ENCODE measurements around the gene ANXA3.
"Not testable (repeated sequence)": the region's sequence is repeated elsewhere in the genome, so short reads cannot be mapped to it uniquely, and the experiment has no call there.

ANXA3 gene

DNA sequence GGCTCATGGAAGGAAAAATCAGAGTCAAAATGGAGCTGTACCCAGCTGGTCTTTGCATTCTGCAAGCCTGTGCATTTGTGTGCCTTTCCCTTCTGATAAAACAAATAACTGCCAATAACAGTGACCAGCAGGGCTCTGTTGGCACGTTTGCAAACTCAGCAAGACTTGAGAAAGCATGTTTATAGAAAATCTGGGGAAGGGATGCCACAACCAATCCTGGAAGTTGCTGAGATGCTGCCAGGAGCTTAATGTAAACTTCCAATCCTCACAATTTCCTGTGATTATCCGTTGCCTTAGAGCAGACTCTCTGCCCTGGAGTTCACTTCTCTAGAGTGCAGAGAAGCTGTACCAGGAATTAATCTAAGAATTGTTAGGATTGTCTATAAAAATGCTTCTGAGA lies 6.9 kb upstream of the ANXA3 start:
- DNase-seq = no peak

DNA sequence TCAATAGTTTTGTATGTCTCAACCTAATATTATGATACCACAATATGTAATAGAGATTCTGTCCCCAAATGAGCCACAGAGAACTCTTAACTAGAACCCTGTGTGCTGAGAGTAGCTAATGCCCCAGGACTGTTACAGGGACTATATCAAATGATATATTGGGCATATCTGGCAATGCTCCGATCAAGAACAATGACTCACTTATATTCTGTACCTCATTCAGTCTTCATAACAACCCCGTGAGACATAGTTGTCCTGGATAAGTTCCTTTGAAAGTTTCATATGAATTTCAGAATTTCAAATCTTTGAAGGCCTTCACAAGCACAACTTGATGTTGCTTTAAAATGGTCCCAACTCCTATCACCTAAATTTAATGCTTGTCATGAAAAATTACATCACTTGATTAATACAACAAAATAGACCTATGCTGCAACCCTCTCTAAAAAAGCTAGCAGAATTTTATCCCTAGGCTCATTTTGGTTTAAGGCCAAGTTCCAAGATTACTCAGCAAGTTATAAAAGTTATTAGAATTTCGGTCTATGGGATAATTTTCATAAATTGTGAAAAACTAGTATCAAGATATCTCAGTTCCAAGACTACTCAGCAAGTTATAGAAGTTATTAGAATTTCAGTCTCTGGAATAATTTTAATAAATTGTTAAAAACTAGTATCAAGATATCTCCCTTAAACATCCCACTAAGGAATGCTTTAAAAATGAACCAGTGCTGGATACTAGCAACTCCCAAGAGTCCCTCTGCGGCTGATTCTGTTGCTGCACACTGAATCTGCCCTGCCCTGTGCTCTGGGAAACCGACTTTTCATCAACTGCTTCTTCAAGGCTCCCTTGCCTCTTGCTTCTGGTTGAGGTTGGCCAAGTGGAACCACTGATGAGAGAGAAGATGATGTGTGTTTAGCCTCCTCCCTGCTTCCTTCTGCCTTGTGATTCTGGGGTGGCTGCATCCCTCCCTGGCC lies 6.0 kb upstream of the ANXA3 start:
- DNase-seq = no peak

DNA sequence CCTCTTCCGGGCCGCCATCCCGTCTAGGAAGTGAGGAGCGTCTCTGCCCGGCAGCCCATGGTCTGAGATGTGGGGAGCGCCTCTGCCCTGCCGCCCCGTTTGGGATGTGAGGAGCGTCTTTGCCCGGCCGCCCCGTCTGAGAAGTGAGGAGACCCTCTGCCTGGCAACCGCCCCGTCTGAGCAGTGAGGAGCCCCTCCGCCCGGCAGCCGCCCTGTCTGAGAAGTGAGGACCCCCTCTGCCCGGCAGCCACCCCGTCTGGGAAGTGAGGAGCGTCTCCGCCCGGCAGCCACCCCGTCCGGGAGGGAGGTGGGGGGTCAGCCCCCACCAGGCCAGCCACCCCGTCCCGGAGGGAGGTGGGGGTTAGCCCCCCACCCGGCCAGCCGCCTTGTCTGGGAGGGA lies 3.7 kb upstream of the ANXA3 start:
- DNase-seq = not testable (repeated sequence)

DNA sequence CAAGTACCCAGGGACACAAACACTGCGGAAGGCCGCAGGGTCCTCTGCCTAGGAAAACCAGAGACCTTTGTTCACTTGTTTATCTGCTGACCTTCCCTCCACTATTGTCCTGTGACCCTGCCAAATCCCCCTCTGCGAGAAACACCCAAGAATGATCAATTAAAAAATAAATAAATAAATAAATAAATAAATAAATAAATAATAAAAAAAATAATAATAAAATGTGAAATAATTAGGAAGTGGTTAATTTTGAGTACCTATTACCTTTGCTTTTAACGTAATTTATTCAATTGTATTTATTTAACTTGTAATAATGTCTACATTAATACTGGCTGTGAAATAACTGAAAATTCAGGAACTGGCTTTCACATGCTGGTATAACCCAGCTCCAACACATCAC lies 2.7 kb upstream of the ANXA3 start:
- DNase-seq = not testable (repeated sequence)

DNA sequence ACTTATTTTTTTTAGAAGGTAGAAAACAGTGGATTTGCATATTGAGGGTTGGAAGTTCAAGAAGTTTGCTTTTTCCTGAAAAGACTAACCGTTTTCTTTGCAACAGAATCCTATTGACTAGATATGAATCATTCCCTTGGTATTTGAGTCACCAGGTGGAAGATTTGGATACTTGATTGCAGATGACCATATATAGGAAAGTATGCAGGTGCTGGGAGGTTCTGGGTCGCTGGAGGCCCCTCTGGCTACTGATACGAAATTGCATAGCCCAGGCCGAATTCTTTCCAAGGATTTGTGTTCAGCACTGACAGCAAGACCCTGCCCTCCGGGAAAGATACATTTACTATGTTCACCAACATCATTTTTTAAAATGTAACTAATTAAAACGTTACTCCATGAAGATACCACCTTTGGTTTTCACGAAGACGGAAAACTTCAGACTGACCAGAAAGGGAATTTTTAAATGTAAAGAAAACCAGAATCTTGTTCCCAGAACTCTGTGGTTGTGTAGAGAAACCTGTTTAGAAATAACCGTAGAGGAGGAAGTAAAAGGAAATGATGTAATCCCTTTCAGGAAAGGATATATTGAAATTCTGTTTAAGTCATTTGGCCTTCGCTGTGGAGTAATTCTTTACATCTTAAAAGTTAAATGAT lies 946 bp downstream of the ANXA3 start:
- DNase-seq = peak; percentile 67

DNA sequence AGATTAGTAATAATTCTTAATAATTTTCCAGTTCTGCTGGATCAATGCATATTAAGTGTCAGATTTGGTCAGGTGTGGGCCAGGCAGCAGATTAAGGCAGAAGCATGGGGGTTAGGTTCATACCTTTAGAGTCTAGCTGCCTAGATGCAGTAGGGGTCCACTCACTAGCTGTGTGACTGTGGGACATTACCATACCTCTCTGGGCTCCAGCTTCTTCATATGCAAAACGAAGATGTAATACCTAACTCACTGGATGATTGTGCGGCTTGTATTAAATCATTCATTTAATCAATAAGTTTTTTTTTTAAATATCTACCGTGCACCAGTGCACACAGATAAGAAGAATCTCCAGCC lies 1.4 kb downstream of the ANXA3 start:
- DNase-seq = no peak

DNA sequence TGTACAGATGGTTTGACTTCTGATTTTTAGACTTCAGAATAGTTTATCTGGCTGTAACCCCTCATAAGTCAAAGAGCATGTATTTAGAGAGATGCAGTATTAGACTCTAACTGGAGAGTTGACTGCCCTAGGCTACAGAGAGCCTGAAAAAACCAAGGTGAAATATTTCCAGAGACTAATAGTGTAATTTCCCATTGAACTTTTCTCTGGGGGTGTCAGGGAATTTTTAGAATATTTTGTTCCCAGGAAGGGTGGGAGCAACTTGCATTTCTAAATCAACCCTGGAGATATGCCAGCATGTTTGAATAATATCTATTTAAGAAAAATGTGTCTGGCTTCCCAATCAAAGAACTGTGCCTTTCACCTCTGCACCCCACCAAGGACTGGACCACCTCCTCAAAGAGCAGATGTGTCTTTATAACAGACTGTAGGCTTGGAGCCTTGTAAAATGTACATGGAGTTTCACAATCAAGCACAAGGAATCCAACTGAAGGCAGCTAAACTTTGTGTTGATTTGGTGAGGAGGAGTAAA lies 2.0 kb downstream of the ANXA3 start:
- DNase-seq = no peak

DNA sequence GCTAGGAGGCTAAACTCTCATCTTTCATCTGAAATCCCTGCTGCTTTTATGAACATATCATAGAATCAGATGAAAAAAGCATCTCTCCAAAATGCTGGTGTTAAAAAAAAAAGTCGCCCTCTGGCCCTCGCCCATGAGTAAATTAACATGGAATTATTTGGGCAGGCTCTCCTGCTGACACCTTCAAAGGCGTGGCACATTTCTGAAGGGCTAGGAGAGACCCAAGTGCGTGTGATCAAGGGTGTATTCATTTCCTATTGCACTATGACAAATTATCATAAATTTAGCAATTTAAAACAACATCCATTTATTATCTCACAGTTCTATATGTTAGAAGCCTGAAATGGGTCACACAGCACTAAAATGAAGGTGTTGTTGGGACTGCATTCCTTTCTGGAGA lies 5.1 kb downstream of the ANXA3 start:
- DNase-seq = no peak

DNA sequence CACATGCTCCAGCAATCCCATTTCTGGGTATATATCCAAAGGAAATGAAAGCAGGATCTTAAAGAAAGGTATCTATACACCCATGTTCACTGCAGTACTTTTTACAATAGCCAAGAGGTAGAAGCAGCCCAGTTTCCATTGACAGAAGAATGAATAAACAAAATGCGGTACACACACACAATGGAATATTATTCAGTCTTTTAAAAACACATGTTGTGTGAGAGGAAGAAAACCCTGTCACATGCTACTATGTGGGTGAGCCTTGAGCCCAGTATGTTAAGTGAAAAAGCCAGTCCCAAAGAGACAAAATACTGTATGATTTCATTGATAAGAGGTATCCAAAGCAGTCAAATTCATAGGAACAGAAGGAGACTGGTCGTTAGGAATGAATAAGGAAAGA lies 6.3 kb downstream of the ANXA3 start:
- DNase-seq = no peak

DNA sequence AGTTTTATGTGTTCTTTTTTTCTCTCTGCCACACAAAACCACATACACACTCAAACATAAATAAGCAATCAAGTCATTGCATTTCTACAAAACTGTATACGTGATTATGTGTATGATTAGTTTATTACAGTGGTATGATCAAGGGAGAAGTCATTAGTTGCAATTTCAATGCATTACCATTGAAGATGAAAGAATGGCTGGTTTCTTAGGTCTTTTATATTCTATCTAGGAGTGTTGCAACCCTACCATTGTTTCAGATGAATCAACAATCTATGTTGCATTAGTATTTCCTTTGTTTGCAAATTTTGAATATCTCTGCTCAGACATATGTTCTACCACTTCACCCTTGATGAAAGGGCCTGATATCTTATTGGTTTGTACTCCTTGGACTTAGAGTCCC lies 6.8 kb downstream of the ANXA3 start:
- DNase-seq = no peak

DNA sequence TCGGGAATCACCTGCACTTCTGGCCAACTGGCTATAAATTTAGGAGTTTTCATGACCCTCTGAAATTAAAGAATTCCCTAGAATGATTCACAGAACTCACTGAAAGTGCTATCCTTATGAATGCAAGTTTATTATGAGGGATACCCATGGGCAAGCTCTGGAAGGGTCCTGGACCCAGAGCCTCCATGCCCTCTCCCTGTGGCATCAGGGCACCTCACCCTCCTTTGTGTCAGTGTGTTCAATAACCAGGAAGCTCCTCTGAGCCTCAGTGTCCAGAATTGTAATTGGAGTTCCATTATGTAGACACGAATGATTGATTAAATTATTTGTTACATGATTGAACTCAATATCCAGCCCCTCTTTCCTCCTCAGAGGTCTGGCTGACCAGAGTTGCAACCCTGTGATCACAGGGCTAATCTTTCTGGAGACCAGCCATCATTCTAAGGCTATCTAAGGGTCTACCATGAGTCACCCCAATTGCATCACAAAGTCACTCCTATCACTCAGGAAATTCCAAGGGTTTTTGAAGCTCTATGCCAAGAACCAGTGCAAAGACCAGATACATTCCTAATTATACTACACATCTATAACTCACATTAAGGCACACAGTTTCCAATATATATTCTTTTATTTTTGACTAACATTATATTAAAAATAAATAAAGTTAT lies 8.9 kb downstream of the ANXA3 start:
- no peak for DNase-seq

DNA sequence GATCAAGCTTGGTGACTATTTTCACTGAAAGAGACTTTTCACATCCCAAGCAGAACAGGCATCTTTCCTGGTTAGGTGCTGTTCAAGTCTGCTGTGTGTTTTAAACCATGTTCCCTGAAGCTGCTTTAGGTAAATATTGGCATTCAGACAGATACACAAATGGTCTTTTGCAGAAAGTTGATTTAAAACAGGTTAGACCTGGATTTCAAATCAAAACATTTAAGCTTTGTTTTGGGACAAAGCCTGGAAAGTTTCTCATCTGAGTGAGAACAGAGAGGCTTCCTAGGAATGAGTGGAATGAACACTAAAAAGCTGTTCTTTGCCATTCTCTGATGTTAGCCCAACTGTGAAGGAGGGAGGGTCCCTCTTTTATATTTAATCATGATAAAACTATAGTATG lies 10.1 kb downstream of the ANXA3 start:
- DNase-seq = no peak

DNA sequence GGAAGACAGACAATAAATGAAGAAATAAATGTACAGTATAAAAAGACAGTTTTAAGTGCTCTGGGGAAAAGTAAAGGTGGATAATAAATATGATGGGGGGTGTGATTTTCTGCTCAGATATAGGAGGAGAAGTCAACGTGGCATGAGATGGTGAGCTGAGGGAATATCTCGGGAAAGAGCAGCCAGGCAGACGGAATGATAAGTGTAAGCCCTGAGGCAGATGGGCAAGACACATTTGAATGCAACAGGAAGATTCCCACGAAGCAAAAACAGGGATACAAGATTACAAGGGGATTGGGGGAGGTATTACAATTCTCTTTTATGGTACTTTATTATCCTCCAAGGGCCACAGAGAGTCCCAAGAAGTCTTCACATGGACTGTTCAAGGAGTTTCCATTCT lies 11.1 kb downstream of the ANXA3 start:
- DNase-seq = no peak

DNA sequence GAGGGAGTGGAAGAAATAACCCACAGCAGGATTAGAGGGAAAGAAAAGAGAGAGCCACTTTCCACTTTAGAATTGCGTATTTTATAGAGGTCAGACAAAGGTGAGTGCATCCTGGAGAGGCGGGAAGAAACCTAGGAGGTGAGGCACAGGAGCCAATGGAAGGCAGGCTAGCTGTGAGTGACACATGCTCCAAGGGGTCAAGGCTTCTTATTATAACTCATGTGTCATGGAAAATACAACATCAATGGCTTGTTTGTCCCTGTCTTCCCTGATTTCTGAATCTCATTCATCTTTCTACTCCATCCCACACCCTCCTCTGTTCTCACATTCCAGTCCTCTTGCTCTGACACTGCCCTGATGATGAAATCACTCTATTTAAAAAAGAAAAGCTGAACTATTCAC lies 14.4 kb downstream of the ANXA3 start:
- no peak for DNase-seq

DNA sequence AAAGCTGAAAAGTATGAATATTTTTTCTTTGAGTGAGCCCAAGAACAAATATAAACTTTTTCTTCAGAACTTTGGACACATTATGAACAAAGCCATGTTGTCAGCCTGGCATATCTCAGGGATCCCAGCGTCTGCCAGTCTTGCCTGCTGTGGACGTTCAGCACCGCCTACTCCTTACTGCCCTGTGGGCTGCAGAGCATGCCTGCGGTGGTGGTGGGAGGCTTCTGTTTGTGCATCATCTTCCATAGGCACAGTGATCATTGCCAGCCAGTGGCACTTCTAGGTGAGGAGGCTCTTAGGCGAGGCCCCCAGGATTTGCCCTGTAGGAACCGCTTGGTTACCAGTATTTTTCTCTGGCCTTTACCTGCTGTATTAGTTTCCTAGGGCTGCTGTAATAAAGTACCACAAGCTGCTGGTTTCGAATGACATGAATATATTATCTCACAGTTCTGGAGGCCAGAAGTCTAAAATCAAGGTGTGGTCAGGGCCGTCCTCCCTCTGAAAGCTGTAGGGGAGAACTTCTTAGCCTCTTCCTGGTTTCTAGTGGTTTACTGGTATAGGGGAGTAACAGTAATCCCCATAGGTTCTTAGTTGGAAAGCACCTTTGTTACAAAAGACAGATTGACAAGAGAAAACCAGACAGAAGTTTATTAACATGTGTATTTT lies 15.4 kb downstream of the ANXA3 start:
- no peak for DNase-seq

DNA sequence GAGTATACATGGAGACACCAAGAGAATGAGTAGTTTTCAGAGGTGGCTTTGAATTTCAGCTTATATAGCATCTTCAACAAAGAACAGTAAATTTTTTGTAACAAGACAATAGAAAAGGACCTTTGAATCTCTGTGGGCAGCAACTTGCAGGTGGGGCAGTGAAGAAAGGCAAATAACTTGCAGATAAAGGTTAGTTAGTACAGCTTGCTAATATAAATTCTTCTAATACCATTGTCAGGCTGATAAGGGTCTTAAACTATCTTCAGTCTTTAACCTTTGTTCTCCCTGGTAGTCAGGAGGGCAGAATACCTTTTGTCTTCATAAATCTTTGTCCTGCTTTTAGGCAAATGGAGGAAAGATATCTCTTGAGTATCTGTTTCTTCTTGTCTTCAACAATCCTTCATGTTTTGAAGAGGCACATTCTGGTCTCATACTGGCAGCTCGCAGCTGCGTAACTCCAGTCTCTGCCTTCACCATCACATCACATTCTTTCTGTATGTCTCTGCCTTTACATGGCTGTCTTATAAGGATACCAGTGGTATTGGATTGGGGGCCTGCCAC lies 16.0 kb downstream of the ANXA3 start:
- DNase-seq = no peak

DNA sequence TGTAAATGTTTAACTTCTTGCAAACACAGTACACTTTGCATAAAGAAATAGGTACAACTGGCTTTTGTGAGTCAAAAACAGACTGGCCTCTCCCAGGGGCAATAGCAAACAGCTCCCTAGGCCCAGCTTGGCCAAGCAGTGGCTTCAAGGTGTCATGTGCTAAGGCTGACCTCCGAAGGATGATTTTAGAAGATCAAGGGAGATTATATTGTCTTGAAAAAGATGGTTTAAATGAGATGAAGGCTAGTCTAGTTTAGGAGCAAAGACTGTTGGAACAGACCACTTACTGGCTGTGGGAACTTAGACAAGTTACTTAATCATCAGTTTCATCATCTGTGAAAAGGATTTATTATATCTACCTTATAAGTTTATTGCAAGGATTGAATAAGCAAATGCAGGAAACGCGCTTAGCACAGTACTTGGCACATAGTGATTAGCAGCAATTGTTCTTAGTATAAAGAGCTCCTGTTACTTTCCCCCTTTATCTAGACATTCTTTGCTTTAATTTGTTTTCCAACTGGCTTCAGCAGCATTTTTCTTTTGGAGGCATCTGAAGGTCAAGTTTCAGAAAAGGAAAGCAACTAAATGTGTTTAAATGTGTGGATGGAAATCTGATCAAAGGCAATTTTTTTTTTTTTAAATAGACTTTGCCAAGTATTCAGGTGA lies 17.2 kb downstream of the ANXA3 start:
- no peak for DNase-seq

DNA sequence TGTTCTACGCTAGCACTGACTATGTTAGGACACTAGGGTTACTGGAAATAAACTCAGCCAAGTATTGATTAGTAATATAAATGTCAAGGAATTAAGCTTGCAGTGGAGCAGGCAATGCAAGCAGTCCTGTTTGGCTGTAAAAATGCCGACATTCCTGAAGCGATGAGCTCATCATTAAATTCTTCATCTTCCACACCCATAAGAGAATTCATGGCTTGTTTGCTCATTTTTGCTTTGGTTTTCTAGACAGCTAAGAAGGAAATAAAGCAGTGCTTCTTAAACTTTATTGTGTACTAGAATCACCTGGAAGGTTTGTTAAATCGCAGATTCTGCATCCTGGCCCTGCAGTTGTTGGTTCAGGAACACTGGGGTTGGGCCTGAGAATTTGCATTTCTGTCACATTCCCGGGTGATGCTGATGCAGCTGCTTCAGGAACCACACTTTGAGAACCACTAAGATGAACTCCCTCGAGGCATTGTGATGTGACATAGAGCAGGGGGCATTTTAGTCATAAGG lies 17.8 kb downstream of the ANXA3 start:
- no peak for DNase-seq

DNA sequence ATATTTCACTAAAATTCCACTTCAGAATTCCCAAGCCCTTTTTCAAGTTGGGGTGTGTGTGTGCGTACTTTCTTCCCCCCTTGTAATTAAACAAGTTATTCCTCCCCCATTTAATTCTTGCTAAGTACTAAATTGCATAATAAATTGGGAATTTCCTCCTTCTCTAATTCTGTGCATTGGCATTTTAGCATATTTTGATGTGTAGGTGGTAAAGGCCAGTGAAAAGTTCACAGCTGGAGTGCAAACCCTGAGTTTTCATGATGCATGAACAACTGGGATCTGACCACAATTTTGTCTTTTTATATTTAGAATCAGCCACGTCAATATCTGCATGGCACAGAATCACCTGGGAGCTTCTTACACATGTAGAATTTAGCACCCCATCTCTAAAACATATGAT lies 18.5 kb downstream of the ANXA3 start:
- no peak for DNase-seq

DNA sequence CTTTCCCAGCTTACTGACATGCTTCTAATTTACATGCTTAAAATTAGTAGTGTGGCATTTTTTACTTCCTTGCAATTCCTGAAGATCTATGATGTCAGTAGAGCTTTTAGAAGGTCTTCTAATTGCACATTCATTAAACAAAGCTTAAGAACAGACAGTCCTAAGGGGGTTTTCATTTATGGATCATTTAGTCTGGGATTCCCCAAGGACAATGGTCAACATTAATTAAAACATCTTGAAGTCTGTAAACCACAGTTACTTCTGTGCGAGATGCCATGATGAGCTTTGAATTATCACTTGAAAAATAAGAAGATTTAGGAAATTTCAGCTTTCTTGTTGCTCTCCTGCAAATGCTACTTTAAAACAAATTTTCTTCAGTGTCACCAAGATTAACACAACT lies 20.2 kb downstream of the ANXA3 start:
- DNase-seq = no peak

DNA sequence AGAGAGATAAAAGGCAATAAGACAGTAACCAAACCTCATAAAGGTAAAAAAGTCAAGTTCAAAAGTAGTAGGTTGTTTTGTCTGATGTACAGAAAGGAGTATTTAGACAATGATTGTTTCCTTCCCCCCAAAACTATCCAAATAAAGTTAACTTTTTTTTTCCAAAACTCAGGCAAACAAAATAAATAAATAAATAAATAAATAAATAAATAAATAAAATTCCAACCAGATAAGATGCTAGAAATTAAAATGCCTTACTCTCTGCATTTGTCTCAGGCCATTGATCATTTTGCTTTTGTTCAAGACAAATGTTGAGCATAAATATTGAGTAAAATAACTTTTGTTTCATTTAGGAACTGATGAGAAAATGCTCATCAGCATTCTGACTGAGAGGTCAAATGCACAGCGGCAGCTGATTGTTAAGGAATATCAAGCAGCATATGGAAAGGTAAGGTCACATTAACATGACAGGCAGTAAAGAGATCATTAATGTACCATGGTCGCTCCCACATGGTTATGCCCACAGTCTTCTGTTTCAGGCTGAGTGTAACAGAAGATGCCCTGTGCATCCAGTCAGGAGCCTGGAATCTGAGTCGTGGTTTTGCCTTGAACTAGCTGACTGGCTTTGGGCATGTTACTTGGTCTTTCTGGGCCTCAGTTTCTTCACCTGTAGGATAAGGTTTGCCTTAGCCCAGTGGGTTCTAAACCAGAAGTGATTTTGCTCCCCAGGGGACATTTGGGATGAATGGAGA lies 27.3 kb downstream of the ANXA3 start:
- no peak for DNase-seq
